K562 (cell line): ENCODE data around the gene MIDN. TPM values are rescaled to one million over a fixed set of nuclear protein-coding genes. Genes with fewer than 3 reads are reported as not detected.

ENCODE experiments used
- C11orf30 ChIP-seq: fragments of 450-650 bp; IDR thresholded peaks from 2 replicates; pipeline ENCODE4 v1.6.1; 2016; ENCODE audit warnings: low read depth, mild to moderate bottlenecking
- CAMTA2 ChIP-seq: fragments of 250-450 bp; sonication (Bioruptor Pico); conservative IDR thresholded peaks from 2 replicates; pipeline ENCODE4 v1.5.1; 2022
- CBX1 ChIP-seq: sonication (generic); IDR thresholded peaks from 2 replicates; pipeline ENCODE4 v1.6.1; 2016; ENCODE audit warnings: antibody characterized with exemption, low read depth, mild to moderate bottlenecking
- CEBPG ChIP-seq, 3 experiments: fragments of 200-800 bp in 1 of 3; sonication (Bioruptor generic) in 1 of 3; sonication (generic) in 1 of 3; formaldehyde crosslinking in 1 of 3; IDR thresholded peaks in 2 of 3; conservative IDR thresholded peaks in 1 of 3; 2 replicates each; pipeline versions ENCODE4 v1.6.1 to v1.8.0; 2016 to 2022; ENCODE audit warnings: missing compliant biosample characterization in 2 of 3, missing genetic modification characterization in 2 of 3, mild to moderate bottlenecking in 1 of 3, missing genetic modification reagents in 1 of 3
- ELF1 ChIP-seq: fragments of 200-800 bp; sonication (Bioruptor generic); IDR thresholded peaks from 2 replicates; pipeline ENCODE4 v1.6.1; 2016; ENCODE audit warnings: missing genetic modification characterization, missing compliant biosample characterization
- ETS2 ChIP-seq: IDR thresholded peaks from 2 replicates; pipeline ENCODE4 v1.6.1; 2016; ENCODE audit warnings: borderline replicate concordance, missing genetic modification characterization, mild to moderate bottlenecking, moderate library complexity, missing compliant biosample characterization; ENCODE audit not compliant: poor library complexity, severe bottlenecking
- GABPA ChIP-seq: fragments of 200-800 bp; sonication (Bioruptor generic); conservative IDR thresholded peaks from 2 replicates; pipeline ENCODE4 v1.6.1; 2016; ENCODE audit warnings: low read depth, missing genetic modification characterization, missing compliant biosample characterization
- GTF2F1 ChIP-seq: IDR thresholded peaks from 2 replicates; pipeline ENCODE4 v1.6.1; 2011; ENCODE audit warnings: low read depth, low read length, improper control_type of control experiment
- HNRNPH1 ChIP-seq: fragments of 200-400 bp; formaldehyde crosslinking; optimal IDR thresholded peaks from 2 replicates; pipeline ENCODE3; 2017; ENCODE audit warnings: low read depth, mild to moderate bottlenecking, low read length, moderate library complexity
- KDM4B ChIP-seq, 2 experiments: fragments of 450-650 bp in 1 of 2; sonication (generic) in 1 of 2; IDR thresholded peaks; 2 replicates each; pipeline ENCODE4 v1.6.1; 2016 to 2017; ENCODE audit warnings: borderline replicate concordance in 2 of 2, antibody characterized with exemption in 1 of 2, low read depth in 1 of 2, mild to moderate bottlenecking in 1 of 2
- LEF1 ChIP-seq: fragments of 450-650 bp; IDR thresholded peaks from 2 replicates; pipeline ENCODE4 v1.6.1; 2016; ENCODE audit warnings: mild to moderate bottlenecking
- MIER1 ChIP-seq: fragments of 450-650 bp; IDR thresholded peaks from 2 replicates; pipeline ENCODE4 v1.6.1; 2016; ENCODE audit warnings: antibody characterized with exemption, mild to moderate bottlenecking, low read depth
- NFYB ChIP-seq: IDR thresholded peaks from 2 replicates; pipeline ENCODE4 v1.6.1; 2011; ENCODE audit warnings: mild to moderate bottlenecking, moderate library complexity; ENCODE audit not compliant: insufficient read length; ENCODE audit errors: extremely low read depth
- NUFIP1 ChIP-seq: fragments of 450-650 bp; IDR thresholded peaks from 2 replicates; pipeline ENCODE4 v1.6.1; 2018; ENCODE audit not compliant: partially characterized antibody
- PML ChIP-seq: IDR thresholded peaks from 2 replicates; pipeline ENCODE4 v1.6.1; 2012; ENCODE audit warnings: low read length, inconsistent platforms
- POLR3G ChIP-seq: IDR thresholded peaks from 2 replicates; pipeline ENCODE4 v1.6.1; 2011; ENCODE audit not compliant: insufficient read length, insufficient replicate concordance; ENCODE audit errors: extremely low read depth
- RBM14 ChIP-seq: fragments of 200-400 bp; formaldehyde crosslinking; IDR thresholded peaks from 2 replicates; pipeline ENCODE4 v1.6.1; 2018; ENCODE audit warnings: low read depth, mild to moderate bottlenecking, low read length, moderate library complexity, borderline replicate concordance; ENCODE audit not compliant: insufficient read depth
- RBM15 ChIP-seq: fragments of 200-400 bp; formaldehyde crosslinking; IDR thresholded peaks from 2 replicates; pipeline ENCODE4 v1.6.1; 2018; ENCODE audit warnings: mild to moderate bottlenecking, low read length, moderate library complexity; ENCODE audit not compliant: insufficient read depth
- SNRNP70 ChIP-seq: fragments of 200-400 bp; formaldehyde crosslinking; optimal IDR thresholded peaks from 2 replicates; pipeline ENCODE3; 2017; ENCODE audit warnings: low read depth, low read length
- SP2 ChIP-seq: IDR thresholded peaks from 2 replicates; pipeline ENCODE4 v1.6.1; 2011; ENCODE audit warnings: mild to moderate bottlenecking, low read depth, low read length, moderate library complexity; ENCODE audit not compliant: poor library complexity, severe bottlenecking; ENCODE audit errors: extremely low read depth
- STAT5A ChIP-seq: IDR thresholded peaks from 2 replicates; pipeline ENCODE4 v1.6.1; 2012; ENCODE audit warnings: low read length, inconsistent platforms, borderline replicate concordance
- TAF9B ChIP-seq: fragments of 450-650 bp; IDR thresholded peaks from 2 replicates; pipeline ENCODE4 v1.6.1; 2018; ENCODE audit warnings: mild to moderate bottlenecking; ENCODE audit not compliant: partially characterized antibody
- TCF7 ChIP-seq: sonication (generic); IDR thresholded peaks from 2 replicates; pipeline ENCODE4 v1.6.1; 2016; ENCODE audit warnings: antibody characterized with exemption, borderline replicate concordance
- ZNF79 ChIP-seq: fragments of 250-450 bp; sonication (Bioruptor Pico); IDR thresholded peaks from 2 replicates; pipeline ENCODE4 v1.4.0; 2020; ENCODE audit warnings: low read depth, mild to moderate bottlenecking, moderate library complexity
- polyA plus RNA-seq, 8 experiments: library from polyadenylated mRNA; depleted of rRNA in 4 of 8; stranded (reverse) in 5 of 8; unstranded in 3 of 8; fragments of >200 nt; fragmentation: Nextera tagmentation in 2 of 8; fragmentation: Illumina TruSeq in 1 of 8; extraction: Ambion mirVana in 2 of 8; extraction: Trizol in 1 of 8; gene quantifications; 2 replicates each; pipeline versions ENCODE4 v1.2.1 to v1.2.3, GENCODE V29; 2011 to 2014; ENCODE audit warnings: inconsistent platforms in 1 of 8, missing spikeins in 1 of 8
- total RNA-seq, 7 experiments: library from RNA; depleted of rRNA in 6 of 7; stranded (reverse); fragments of >200 nt in 6 of 7; fragmentation: Illumina TruSeq in 2 of 7; extraction: Trizol in 2 of 7; gene quantifications; 2 replicates each; pipeline versions ENCODE4 v1.2.1 to v1.2.3, GENCODE V29; 2011 to 2021; ENCODE audit warnings: low replicate concordance in 1 of 7
- TF ChIP-seq, protein P1 (sequence below): IDR thresholded peaks from 2 replicates; pipeline ENCODE4 v1.6.1; 2011; ENCODE audit not compliant: insufficient read length; ENCODE audit errors: extremely low read depth
- TF ChIP-seq, protein P2 (sequence below): fragments of 250-450 bp; sonication (Bioruptor Pico); IDR thresholded peaks from 2 replicates; pipeline ENCODE4 v1.4.0; 2020
- TF ChIP-seq, protein P3 (sequence below): sonication (generic); formaldehyde crosslinking; IDR thresholded peaks from 2 replicates; pipeline ENCODE4 v1.9.0; 2022; ENCODE audit warnings: mild to moderate bottlenecking, missing genetic modification reagents

The MIDN gene
- total and polyA plus RNA-seq, 9 of the 15 experiments (the other 6 are each of a cell fraction or from before 2014, with no cell fraction given): 0.17 to 120 (median 10.1) TPM

DNA sequence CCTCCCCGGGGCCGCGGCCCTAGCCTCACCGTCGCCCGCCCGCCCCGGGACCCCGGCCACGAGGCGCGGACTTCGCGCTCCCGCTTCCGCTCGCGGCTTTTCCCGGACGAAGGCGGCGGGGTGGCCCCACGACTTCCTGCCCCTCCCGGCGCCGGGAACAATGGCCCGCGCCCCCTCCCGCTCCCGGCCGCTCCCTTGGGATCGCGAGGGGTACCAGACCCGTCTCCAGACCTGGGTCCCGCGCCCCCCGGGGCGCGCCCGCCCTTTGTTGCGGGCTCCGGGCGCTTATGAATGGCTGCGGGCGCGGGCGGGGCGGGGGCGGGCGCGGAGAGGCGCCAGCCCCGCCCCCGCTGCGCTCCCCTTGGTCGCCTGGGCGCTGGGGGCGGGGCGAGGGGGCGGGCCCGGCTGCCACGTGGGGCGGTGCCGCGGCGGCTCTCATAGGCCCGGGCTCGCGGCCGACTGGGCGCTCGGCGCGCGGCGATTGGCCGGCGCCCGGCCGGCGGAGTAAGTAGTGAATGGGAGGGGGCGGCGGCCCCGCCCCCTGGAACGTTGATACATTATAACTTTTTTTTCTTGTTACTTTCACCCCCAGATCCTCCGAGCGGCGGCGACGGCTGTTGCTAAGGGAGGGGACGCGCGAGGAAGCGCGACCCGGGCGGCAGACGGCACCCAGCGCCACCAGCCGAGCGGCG, 1.1 kb downstream of the MIDN start (continued):
- TF ChIP-seq, protein P1, sequence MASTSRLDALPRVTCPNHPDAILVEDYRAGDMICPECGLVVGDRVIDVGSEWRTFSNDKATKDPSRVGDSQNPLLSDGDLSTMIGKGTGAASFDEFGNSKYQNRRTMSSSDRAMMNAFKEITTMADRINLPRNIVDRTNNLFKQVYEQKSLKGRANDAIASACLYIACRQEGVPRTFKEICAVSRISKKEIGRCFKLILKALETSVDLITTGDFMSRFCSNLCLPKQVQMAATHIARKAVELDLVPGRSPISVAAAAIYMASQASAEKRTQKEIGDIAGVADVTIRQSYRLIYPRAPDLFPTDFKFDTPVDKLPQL: no peak
- TF ChIP-seq GTF2F1 (no peak), PML (peak; percentile 54; the same call in 1 of the 2 replicates), CAMTA2 (CRISPR knock-in tag) (no peak), STAT5A (no peak), CBX1 (no peak), RBM15 (no peak), MIER1 (no peak), SP2 (peak; percentile 29), ETS2 (tag) (no peak), HNRNPH1 (no peak), ZNF79 (CRISPR knock-in tag) (no peak), GABPA (tag) (peak; percentile 89), LEF1 (no peak), CEBPG (CRISPR knock-in tag; IDR thresholded peaks at IDR 0.05) (no peak), CEBPG (tag; conservative IDR thresholded peaks at IDR 0.05 in 1 of 2, IDR thresholded peaks at IDR 0.05 in 1 of 2) (no peak), NFYB (peak; percentile 34), RBM14 (no peak), TAF9B (no peak), ELF1 (tag) (no peak), POLR3G (no peak), SNRNP70 (no peak), NUFIP1 (no peak), KDM4B (IDR thresholded peaks at IDR 0.05; ENCODE audit: borderline replicate concordance in 2 of 2, low read depth in 1 of 2) (no peak), TCF7 (no peak), C11orf30 (no peak)
- TF ChIP-seq, protein P2, sequence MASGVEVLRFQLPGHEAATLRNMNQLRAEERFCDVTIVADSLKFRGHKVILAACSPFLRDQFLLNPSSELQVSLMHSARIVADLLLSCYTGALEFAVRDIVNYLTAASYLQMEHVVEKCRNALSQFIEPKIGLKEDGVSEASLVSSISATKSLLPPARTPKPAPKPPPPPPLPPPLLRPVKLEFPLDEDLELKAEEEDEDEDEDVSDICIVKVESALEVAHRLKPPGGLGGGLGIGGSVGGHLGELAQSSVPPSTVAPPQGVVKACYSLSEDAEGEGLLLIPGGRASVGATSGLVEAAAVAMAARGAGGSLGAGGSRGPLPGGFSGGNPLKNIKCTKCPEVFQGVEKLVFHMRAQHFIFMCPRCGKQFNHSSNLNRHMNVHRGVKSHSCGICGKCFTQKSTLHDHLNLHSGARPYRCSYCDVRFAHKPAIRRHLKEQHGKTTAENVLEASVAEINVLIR (CRISPR knock-in tag): no peak
- TF ChIP-seq, protein P3, sequence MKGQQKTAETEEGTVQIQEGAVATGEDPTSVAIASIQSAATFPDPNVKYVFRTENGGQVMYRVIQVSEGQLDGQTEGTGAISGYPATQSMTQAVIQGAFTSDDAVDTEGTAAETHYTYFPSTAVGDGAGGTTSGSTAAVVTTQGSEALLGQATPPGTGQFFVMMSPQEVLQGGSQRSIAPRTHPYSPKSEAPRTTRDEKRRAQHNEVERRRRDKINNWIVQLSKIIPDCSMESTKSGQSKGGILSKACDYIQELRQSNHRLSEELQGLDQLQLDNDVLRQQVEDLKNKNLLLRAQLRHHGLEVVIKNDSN (CRISPR knock-in tag): no peak
